Cardiac muscle cell (in vitro differentiated cells and primary cell): ENCODE data around the gene ALPL. TPM values are rescaled to one million over a fixed set of nuclear protein-coding genes. Genes with fewer than 3 reads are reported as not detected.

ENCODE experiments used
- DNase-seq, 2 donors: peaks; one replicate each; pipeline versions ENCODE4 v3.0.0 to v3.0.0-alpha.2; 2010 to 2017; ENCODE audit warnings: low read depth in 1 of 2, low spot score in 1 of 2
- H3K27ac ChIP-seq: fragments of 200-600 bp; sonication (generic); 2 replicates; pipeline ENCODE4 v1.5.1; 2016
- H3K27me3 ChIP-seq: fragments of 200-600 bp; sonication (generic); 2 replicates; pipeline ENCODE4 v1.6.0; 2016; ENCODE audit warnings: control low read depth
- H3K36me3 ChIP-seq: fragments of 200-600 bp; sonication (generic); 2 replicates; pipeline ENCODE4 v1.5.1; 2016; ENCODE audit warnings: control low read depth
- H3K4me1 ChIP-seq: fragments of 200-600 bp; sonication (generic); 2 replicates; pipeline ENCODE4 v1.8.1; 2017; ENCODE audit warnings: low read depth, mild to moderate bottlenecking, mixed run types
- H3K4me3 ChIP-seq: fragments of 200-600 bp; sonication (generic); 2 replicates; pipeline ENCODE4 v1.5.1; 2016; ENCODE audit warnings: mild to moderate bottlenecking
- H3K9me3 ChIP-seq: fragments of 200-600 bp; sonication (generic); 2 replicates; pipeline ENCODE4 v1.5.1; 2017; ENCODE audit warnings: low read depth, mild to moderate bottlenecking, control low read depth
- polyA plus RNA-seq: library from polyadenylated mRNA; unstranded; fragments of >200 nt; fragmentation: Nextera tagmentation; extraction: Ambion mirVana; gene quantifications from 2 replicates; pipeline ENCODE4 v1.2.1, GENCODE V29; 2016
- total RNA-seq: library from RNA; depleted of rRNA; stranded (reverse); fragments of >200 nt; gene quantifications from 2 replicates; pipeline ENCODE4 v1.2.3, GENCODE V29; 2016
- TF ChIP-seq, protein P1 (sequence below): IDR thresholded peaks from 2 replicates; pipeline ENCODE4 v1.5.1; 2012; ENCODE audit warnings: low read depth, mild to moderate bottlenecking, low read length

ALPL gene
- total and polyA plus RNA-seq, 2 experiments from 2014 or later = 0.21 to 0.27 TPM

- no peak overlapping the region for H3K4me3 ChIP-seq
- H3K36me3 ChIP-seq = no peaks in the 10 kb centered on the region
- no peaks in the 10 kb centered on the region for H3K9me3 ChIP-seq
- peaks cover 2% of the 10 kb centered on the region for H3K27me3 ChIP-seq
- H3K4me1 ChIP-seq = no peaks in the 10 kb centered on the region
- DNase-seq = no peak
- H3K27ac ChIP-seq = no peak overlapping the region
- TF ChIP-seq, protein P1, sequence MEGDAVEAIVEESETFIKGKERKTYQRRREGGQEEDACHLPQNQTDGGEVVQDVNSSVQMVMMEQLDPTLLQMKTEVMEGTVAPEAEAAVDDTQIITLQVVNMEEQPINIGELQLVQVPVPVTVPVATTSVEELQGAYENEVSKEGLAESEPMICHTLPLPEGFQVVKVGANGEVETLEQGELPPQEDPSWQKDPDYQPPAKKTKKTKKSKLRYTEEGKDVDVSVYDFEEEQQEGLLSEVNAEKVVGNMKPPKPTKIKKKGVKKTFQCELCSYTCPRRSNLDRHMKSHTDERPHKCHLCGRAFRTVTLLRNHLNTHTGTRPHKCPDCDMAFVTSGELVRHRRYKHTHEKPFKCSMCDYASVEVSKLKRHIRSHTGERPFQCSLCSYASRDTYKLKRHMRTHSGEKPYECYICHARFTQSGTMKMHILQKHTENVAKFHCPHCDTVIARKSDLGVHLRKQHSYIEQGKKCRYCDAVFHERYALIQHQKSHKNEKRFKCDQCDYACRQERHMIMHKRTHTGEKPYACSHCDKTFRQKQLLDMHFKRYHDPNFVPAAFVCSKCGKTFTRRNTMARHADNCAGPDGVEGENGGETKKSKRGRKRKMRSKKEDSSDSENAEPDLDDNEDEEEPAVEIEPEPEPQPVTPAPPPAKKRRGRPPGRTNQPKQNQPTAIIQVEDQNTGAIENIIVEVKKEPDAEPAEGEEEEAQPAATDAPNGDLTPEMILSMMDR = no peak
Observed at GRCh38 chr1:21494196-21494595, 15.0 kb upstream of the ALPL start.

DNA sequence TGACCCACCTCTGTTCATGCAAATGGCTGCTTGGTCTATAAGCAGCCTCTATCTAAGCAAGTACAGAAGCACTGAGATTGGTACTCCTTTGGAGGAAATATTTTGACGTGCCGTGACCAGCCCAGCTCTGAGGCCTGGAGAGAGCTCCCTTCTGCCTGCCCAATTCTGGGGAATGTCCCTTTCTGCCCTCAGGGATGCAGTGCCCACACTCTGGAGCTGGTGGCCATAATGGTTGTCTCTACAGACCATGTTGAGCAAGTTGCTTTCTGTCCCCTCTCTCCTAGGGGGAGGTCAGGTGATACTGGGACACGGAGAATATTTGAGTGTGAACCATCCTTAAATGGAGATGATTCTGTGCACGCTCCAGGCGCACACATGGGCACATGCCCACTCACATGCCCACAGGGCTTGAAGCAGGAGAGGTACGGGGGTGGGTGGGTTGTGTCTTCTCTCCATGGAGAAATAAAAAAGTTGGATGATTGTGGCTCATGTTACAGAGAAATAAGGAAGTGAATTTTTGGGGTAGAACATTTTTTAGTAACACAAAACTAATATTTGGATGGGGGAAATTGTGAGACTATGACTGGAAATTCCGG is 13.9 kb upstream of the ALPL start:
- Histone ChIP-seq H3K4me3 (no peak overlapping the region), H3K9me3 (no peaks in the 10 kb centered on the region), H3K4me1 (no peaks in the 10 kb centered on the region), H3K36me3 (no peaks in the 10 kb centered on the region), H3K27me3 (peaks cover 2% of the 10 kb centered on the region), H3K27ac (no peak overlapping the region)
- TF ChIP-seq, protein P1 = no peak
- no peak for DNase-seq

DNA sequence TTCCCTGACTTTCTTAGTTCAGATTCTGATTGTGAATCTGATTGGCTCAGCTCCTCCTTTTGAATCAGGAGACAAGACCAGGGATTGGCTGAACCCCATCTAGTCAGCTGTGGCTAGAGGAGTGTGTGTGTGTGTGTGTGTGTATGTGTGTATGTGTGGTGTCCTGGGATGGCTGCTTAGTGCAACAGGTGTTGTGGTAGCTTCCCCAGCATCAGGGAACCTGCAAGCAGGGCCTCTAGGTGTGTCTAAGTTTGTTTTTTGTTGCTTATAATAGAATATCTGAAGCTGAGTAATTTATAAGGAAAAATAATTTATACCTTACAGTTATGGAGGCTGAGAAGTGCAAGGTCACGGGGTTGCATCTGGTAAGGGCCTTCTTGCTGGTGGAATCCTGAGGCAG is 13.2 kb upstream of the ALPL start:
- DNase-seq = no peak
- Histone ChIP-seq H3K4me1 (no peaks in the 10 kb centered on the region), H3K4me3 (no peak overlapping the region), H3K27me3 (peaks cover 2% of the 10 kb centered on the region), H3K9me3 (no peaks in the 10 kb centered on the region), H3K27ac (no peak overlapping the region), H3K36me3 (no peaks in the 10 kb centered on the region)
- TF ChIP-seq, protein P1 = no peak

- Histone ChIP-seq H3K27me3 (peaks cover 2% of the 10 kb centered on the region), H3K27ac (no peak overlapping the region), H3K4me3 (no peak overlapping the region), H3K36me3 (no peaks in the 10 kb centered on the region), H3K9me3 (no peaks in the 10 kb centered on the region), H3K4me1 (no peaks in the 10 kb centered on the region)
- TF ChIP-seq, protein P1 = no peak
- no peak for DNase-seq
Observed at GRCh38 chr1:21496886-21497285, 12.3 kb upstream of the ALPL start.

GRCh38 chr1:21497466-21498061 is 11.7 kb upstream of the ALPL start:
- Histone ChIP-seq H3K9me3 (no peaks in the 10 kb centered on the region), H3K4me3 (no peak overlapping the region), H3K4me1 (no peaks in the 10 kb centered on the region), H3K27me3 (peaks cover 2% of the 10 kb centered on the region), H3K27ac (no peak overlapping the region), H3K36me3 (no peaks in the 10 kb centered on the region)
- TF ChIP-seq, protein P1 = no peak
- DNase-seq = peak in 1 of 2 donors; percentile 44
